Caco-2 (cell line): Measurements from ENCODE around the gene UBE2N. TPM values are rescaled to one million over a fixed set of nuclear protein-coding genes. Genes with fewer than 3 reads are reported as not detected.

Source experiments
- BruUV-seq: library from RNA; stranded (reverse); fragments of 400-500 nt; replicated peaks from 2 replicates; lab custom pipeline; 2021; lab: Mats Ljungman, UMichigan
- CTCF ChIA-PET: fragments of 300-600 bp; sonication (Branson Sonifier 250); formaldehyde crosslinking; loops from one replicate; lab custom pipeline; 2022; ENCODE audit warnings: antibody characterized with exemption; lab: Charles Lee
- POLR2A ChIA-PET: fragments of 300-600 bp; sonication (Branson Sonifier 250); formaldehyde crosslinking; loops from one replicate; lab custom pipeline; 2022; ENCODE audit warnings: antibody characterized with exemption; lab: Charles Lee
- DNase-seq, 2 experiments: peaks; one replicate each; pipeline versions ENCODE4 v3.0.0 to v3.0.0-alpha.2; 2020 to 2022
- H3K27me3 ChIP-seq: replicated peaks from 2 replicates; pipeline ENCODE4 v1.6.0; 2011; ENCODE audit warnings: low read length; ENCODE audit not compliant: control insufficient read depth, insufficient read depth
- H3K36me3 ChIP-seq: 2 replicates; pipeline ENCODE4 v1.5.1; 2011; ENCODE audit warnings: low read length; ENCODE audit not compliant: control insufficient read depth, insufficient read depth
- H3K4me1 ChIP-seq: fragments of 250-450 bp; sonication (Bioruptor Pico); 2 replicates; pipeline ENCODE4 v1.5.1; 2020; ENCODE audit warnings: mild to moderate bottlenecking
- H3K4me3 ChIP-seq: 2 replicates; pipeline ENCODE4 v1.5.1; 2011; ENCODE audit warnings: low read depth, mild to moderate bottlenecking, control low read depth, low read length
- H3K9me3 ChIP-seq: fragments of 250-450 bp; sonication (Bioruptor Pico); 2 replicates; pipeline ENCODE4 v1.5.1; 2020; ENCODE audit warnings: mild to moderate bottlenecking, moderate library complexity
- H3K27ac Mint-ChIP-seq: one replicate; pipeline ENCODE4 v1.8.0; 2022; ENCODE audit warnings: mixed read lengths; ENCODE audit not compliant: unreplicated experiment
- H3K27me3 Mint-ChIP-seq: one replicate; pipeline ENCODE4 v1.8.0; 2022; ENCODE audit warnings: mixed read lengths; ENCODE audit not compliant: insufficient read depth, unreplicated experiment
- H3K36me3 Mint-ChIP-seq: one replicate; pipeline ENCODE4 v1.8.0; 2022; ENCODE audit warnings: mild to moderate bottlenecking, mixed read lengths; ENCODE audit not compliant: insufficient read depth, unreplicated experiment
- H3K4me1 Mint-ChIP-seq: one replicate; pipeline ENCODE4 v1.8.0; 2022; ENCODE audit warnings: low read depth, mixed read lengths; ENCODE audit not compliant: unreplicated experiment
- H3K4me3 Mint-ChIP-seq: one replicate; pipeline ENCODE4 v1.8.0; 2022; ENCODE audit warnings: mild to moderate bottlenecking, moderate library complexity, mixed read lengths; ENCODE audit not compliant: unreplicated experiment
- H3K9me3 Mint-ChIP-seq: one replicate; pipeline ENCODE4 v1.8.0; 2022; ENCODE audit warnings: mixed read lengths; ENCODE audit not compliant: unreplicated experiment
- CTCF ChIP-seq, 2 experiments: fragments of 200-600 bp in 1 of 2; IDR thresholded peaks; 1 replicate in 1 of 2; 2 replicates in 1 of 2; pipeline versions ENCODE4 v1.5.1 to v1.8.0; 2011 to 2022; ENCODE audit warnings: antibody characterized with exemption in 1 of 2, control low read depth in 1 of 2, inconsistent platforms in 1 of 2, low read depth in 1 of 2, low read length in 1 of 2, mild to moderate bottlenecking in 1 of 2, moderate library complexity in 1 of 2; ENCODE audit not compliant: insufficient read depth in 1 of 2, severe bottlenecking in 1 of 2, unreplicated experiment in 1 of 2
- intact Hi-C: fragments of 100-400 bp; cut with micrococcal nuclease; formaldehyde crosslinking; loops from one replicate; pipeline ENCODE4 v1.10.0; 2022; ENCODE audit not compliant: unreplicated experiment
- total RNA-seq: library from RNA; stranded (reverse); gene quantifications from 2 replicates; pipeline ENCODE4 v1.2.3, GENCODE V29; 2022

Gene UBE2N
- total RNA-seq, 1 experiment from 2014 or later, result 153 TPM

- no peaks in the 10 kb centered on the region for H3K27me3 Mint-ChIP-seq
- peaks cover 19% of the 10 kb centered on the region for H3K4me1 Mint-ChIP-seq
- Histone ChIP-seq H3K9me3 (no peaks in the 10 kb centered on the region), H3K4me3 (no peak overlapping the region), H3K4me1 (peaks cover 4% of the 10 kb centered on the region; the same call in 1 of the 2 replicates), H3K27me3 (no peaks in the 10 kb centered on the region), H3K36me3 (no peaks in the 10 kb centered on the region)
- CTCF ChIA-PET, result no interaction called here
- H3K4me3 Mint-ChIP-seq, result no peak overlapping the region
- POLR2A ChIA-PET, result no interaction called here
- H3K9me3 Mint-ChIP-seq, result no peaks in the 10 kb centered on the region
- H3K36me3 Mint-ChIP-seq, result peaks cover 12% of the 10 kb centered on the region
- no peak for DNase-seq
- no peak overlapping the region for H3K27ac Mint-ChIP-seq
- TF ChIP-seq CTCF (IDR thresholded peaks at IDR 0.05; ENCODE audit: insufficient read depth in 1 of 2, low read depth in 1 of 2, low read length in 1 of 2, severe bottlenecking in 1 of 2, unreplicated experiment in 1 of 2), result no peak
- intact Hi-C loops, result no loop called here
- no TSS peak for BruUV-seq
Observed at GRCh38 chr12:93422050-93422449, 19.7 kb downstream of the UBE2N start.

- H3K4me3 ChIP-seq, result no peak overlapping the region
- peaks cover 4% of the 10 kb centered on the region; the same call in 1 of the 2 replicates for H3K4me1 ChIP-seq
- ChIA-PET CTCF (interaction anchor here (0.6 to 1.6 kb wide), 8 partner anchors 10 to 1275 kb away, joined by 3 to 8 read pairs (median 4); partner anchors contain the start of gene EEA1), POLR2A (interaction anchor here (0.5 to 0.9 kb wide), 3 partner anchors 432 to 596 kb away, joined by 4 read pairs; no protein-coding TSS in a partner anchor)
- H3K36me3 Mint-ChIP-seq, result peaks cover 16% of the 10 kb centered on the region
- H3K9me3 Mint-ChIP-seq, result no peaks in the 10 kb centered on the region
- no peaks in the 10 kb centered on the region for H3K36me3 ChIP-seq
- TF ChIP-seq CTCF (IDR thresholded peaks at IDR 0.05; ENCODE audit: insufficient read depth in 1 of 2, low read depth in 1 of 2, low read length in 1 of 2, severe bottlenecking in 1 of 2, unreplicated experiment in 1 of 2), result peak; percentile 50 to 68
- no peaks in the 10 kb centered on the region for H3K27me3 ChIP-seq
- no TSS peak for BruUV-seq
- peaks cover 16% of the 10 kb centered on the region for H3K4me1 Mint-ChIP-seq
- no peaks in the 10 kb centered on the region for H3K27me3 Mint-ChIP-seq
- no peak for DNase-seq
- intact Hi-C loops, result loop anchor here (1.0 kb wide), 2 partner anchors 432 to 634 kb away; no protein-coding TSS in a partner anchor
- no peak overlapping the region for H3K4me3 Mint-ChIP-seq
- no peak overlapping the region for H3K27ac Mint-ChIP-seq
- no peaks in the 10 kb centered on the region for H3K9me3 ChIP-seq
Observed at GRCh38 chr12:93419388-93420034, 22.2 kb downstream of the UBE2N start.

- Histone ChIP-seq H3K4me1 (peaks cover 4% of the 10 kb centered on the region; the same call in 1 of the 2 replicates), H3K27me3 (no peaks in the 10 kb centered on the region), H3K36me3 (no peaks in the 10 kb centered on the region), H3K4me3 (no peak overlapping the region), H3K9me3 (no peaks in the 10 kb centered on the region)
- Mint-ChIP-seq H3K4me3 (no peak overlapping the region), H3K27me3 (no peaks in the 10 kb centered on the region), H3K4me1 (peaks cover 28% of the 10 kb centered on the region), H3K36me3 (peaks cover 30% of the 10 kb centered on the region), H3K27ac (no peak overlapping the region), H3K9me3 (no peaks in the 10 kb centered on the region)
- TF ChIP-seq CTCF (IDR thresholded peaks at IDR 0.05; ENCODE audit: insufficient read depth in 1 of 2, low read depth in 1 of 2, low read length in 1 of 2, severe bottlenecking in 1 of 2, unreplicated experiment in 1 of 2), result no peak
- intact Hi-C loops, result no loop called here
- BruUV-seq, result no TSS peak
- no peak for DNase-seq
- CTCF ChIA-PET, result no interaction called here
- POLR2A ChIA-PET, result no interaction called here
Observed at GRCh38 chr12:93417967-93418480, 23.7 kb downstream of the UBE2N start.
